Gastrocnemius medialis (tissue), 4 donors: ENCODE results near the gene RCN2. TPM values are rescaled to one million over a fixed set of nuclear protein-coding genes. Genes with fewer than 3 reads are reported as not detected.

Experiments
- ATAC-seq, 2 donors: fragments of 150-250 bp; one replicate each; pipeline ENCODE4 v1.9.1; 2016
- DNase-seq, 2 donors: peaks; one replicate each; pipeline ENCODE4 v3.0.0-alpha.2; 2019
- H3K27ac ChIP-seq, 4 donors: fragments of 200-600 bp; sonication (generic); 1 replicate in 1 of 4; 2 replicates in 3 of 4; pipeline ENCODE4 v1.5.1; 2016 to 2018; ENCODE audit warnings: mild to moderate bottlenecking in 2 of 4, moderate library complexity in 1 of 4
- H3K27me3 ChIP-seq, 3 donors: fragments of 200-600 bp; sonication (generic) in 2 of 3; 1 replicate in 1 of 3; 2 replicates in 2 of 3; pipeline versions ENCODE4 v1.5.1 to v1.6.0; 2016 to 2019; ENCODE audit warnings: mild to moderate bottlenecking in 1 of 3, moderate library complexity in 1 of 3
- H3K36me3 ChIP-seq, 2 donors: fragments of 200-600 bp; sonication (generic) in 1 of 2; one replicate each; pipeline ENCODE4 v1.5.1; 2017 to 2018
- H3K4me1 ChIP-seq, 2 donors: fragments of 200-600 bp; sonication (generic) in 1 of 2; one replicate each; pipeline ENCODE4 v1.5.1; 2016 to 2017; ENCODE audit warnings: mild to moderate bottlenecking in 2 of 2
- H3K4me3 ChIP-seq, 4 donors: fragments of 200-600 bp; sonication (generic) in 3 of 4; 1 replicate in 1 of 4; 2 replicates in 3 of 4; pipeline ENCODE4 v1.5.1; 2016 to 2019; ENCODE audit warnings: mild to moderate bottlenecking in 2 of 4
- H3K9me3 ChIP-seq, 3 donors: fragments of 200-600 bp; sonication (generic) in 2 of 3; 1 replicate in 1 of 3; 2 replicates in 2 of 3; pipeline ENCODE4 v1.5.1; 2016 to 2019
- POLR2A ChIP-seq, 2 donors: fragments of 450-650 bp; IDR thresholded peaks; one replicate each; pipeline ENCODE4 v1.6.1; 2017; ENCODE audit warnings: antibody characterized with exemption in 2 of 2, mild to moderate bottlenecking in 2 of 2, moderate library complexity in 2 of 2
- in situ Hi-C, 4 donors: fragments of 200-750 bp; cut with MboI; loops; one replicate each; pipeline versions ENCODE4 v1.15.0 to v1.8.0; 2017; ENCODE audit warnings: low sequenced_read_pairs in 4 of 4
- intact Hi-C: fragments of 100-400 bp; cut with DNase I; formaldehyde crosslinking; loops from one replicate; pipeline ENCODE4 v1.15.1; 2023; ENCODE audit warnings: low total_unique reads
- total RNA-seq, 4 donors: library from RNA; depleted of rRNA; stranded (reverse); fragments of >200 nt; gene quantifications; one replicate each; pipeline versions ENCODE4 v1.1.0 to v1.2.3, GENCODE V29; 2016
- TF ChIP-seq, protein P1 (sequence below), 5 experiments: fragments of 450-650 bp in 3 of 5; fragments of 200-600 bp in 2 of 5; sonication (generic) in 2 of 5; IDR thresholded peaks in 4 of 5; conservative IDR thresholded peaks in 1 of 5; 1 replicate in 4 of 5; 2 replicates in 1 of 5; pipeline ENCODE4 v1.5.1; 2016 to 2019; ENCODE audit warnings: antibody characterized with exemption in 5 of 5, mild to moderate bottlenecking in 3 of 5, moderate library complexity in 3 of 5

RCN2 gene
- total RNA-seq, 4 donors from 2014 or later = 23.2 to 32.2 (median 30.4) TPM

DNA sequence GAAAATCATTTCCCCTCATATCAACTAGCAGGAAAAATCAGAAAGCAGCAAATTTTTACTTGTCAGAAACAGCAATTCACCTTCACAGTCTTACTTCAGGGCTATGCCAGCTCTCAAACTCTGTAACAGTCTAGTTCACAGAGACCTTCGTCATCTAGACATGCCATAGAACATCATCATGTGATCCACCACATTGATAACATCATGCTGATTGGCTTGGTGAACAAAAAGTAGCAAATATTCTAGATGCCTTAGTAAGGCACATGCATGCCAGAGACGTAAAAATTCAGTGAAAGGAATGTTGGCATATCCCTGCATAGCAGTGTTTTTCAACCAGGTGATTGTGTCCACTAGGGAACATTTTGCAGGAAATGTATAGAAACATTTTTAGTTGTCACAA, 17.8 kb upstream of the RCN2 start:
- Histone ChIP-seq H3K4me3 (no peak overlapping the region), H3K4me1 (no peaks in the 10 kb centered on the region), H3K27ac (no peak overlapping the region), H3K27me3 (no peaks in the 10 kb centered on the region), H3K9me3 (no peaks in the 10 kb centered on the region), H3K36me3 (no peaks in the 10 kb centered on the region)
- DNase-seq (no peak), ATAC-seq (no peak)
- intact Hi-C loops = no loop called here
- TF ChIP-seq, protein P1, sequence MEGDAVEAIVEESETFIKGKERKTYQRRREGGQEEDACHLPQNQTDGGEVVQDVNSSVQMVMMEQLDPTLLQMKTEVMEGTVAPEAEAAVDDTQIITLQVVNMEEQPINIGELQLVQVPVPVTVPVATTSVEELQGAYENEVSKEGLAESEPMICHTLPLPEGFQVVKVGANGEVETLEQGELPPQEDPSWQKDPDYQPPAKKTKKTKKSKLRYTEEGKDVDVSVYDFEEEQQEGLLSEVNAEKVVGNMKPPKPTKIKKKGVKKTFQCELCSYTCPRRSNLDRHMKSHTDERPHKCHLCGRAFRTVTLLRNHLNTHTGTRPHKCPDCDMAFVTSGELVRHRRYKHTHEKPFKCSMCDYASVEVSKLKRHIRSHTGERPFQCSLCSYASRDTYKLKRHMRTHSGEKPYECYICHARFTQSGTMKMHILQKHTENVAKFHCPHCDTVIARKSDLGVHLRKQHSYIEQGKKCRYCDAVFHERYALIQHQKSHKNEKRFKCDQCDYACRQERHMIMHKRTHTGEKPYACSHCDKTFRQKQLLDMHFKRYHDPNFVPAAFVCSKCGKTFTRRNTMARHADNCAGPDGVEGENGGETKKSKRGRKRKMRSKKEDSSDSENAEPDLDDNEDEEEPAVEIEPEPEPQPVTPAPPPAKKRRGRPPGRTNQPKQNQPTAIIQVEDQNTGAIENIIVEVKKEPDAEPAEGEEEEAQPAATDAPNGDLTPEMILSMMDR (IDR thresholded peaks at IDR 0.05 in 4 of 5, conservative IDR thresholded peaks at IDR 0.05 in 1 of 5) = no peak
- no peak for TF ChIP-seq POLR2A (IDR thresholded peaks at IDR 0.05)
- in situ Hi-C loops = no loop called here

DNA sequence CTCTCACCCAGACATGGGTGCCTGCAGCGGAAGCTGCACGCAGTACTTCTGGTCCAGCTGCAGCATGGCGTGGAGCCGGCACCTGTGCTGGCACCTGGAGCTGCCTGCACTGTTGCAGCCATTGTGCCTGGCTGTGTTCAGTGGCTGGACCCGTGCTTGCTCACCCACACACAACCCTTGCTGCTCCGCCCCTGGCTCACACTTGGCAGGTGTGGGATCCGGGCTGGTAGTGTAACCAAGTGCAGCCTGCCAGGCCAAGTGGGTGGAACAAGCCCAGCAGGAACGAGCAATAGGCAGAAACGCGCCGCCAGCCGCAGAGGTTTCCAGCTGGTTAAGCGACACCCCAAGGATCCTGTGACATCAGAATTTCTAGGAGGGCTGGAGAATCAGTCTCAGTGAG, 15.2 kb upstream of the RCN2 start:
- TF ChIP-seq, protein P1 (IDR thresholded peaks at IDR 0.05 in 4 of 5, conservative IDR thresholded peaks at IDR 0.05 in 1 of 5) = no peak
- no peak for TF ChIP-seq POLR2A (IDR thresholded peaks at IDR 0.05)
- no peak for ATAC-seq
- H3K27me3 ChIP-seq = no peaks in the 10 kb centered on the region
- no peaks in the 10 kb centered on the region for H3K9me3 ChIP-seq
- in situ Hi-C loops (no loop called here), intact Hi-C loops (no loop called here)
- H3K36me3 ChIP-seq = no peaks in the 10 kb centered on the region
- DNase-seq = no peak
- H3K4me1 ChIP-seq = no peaks in the 10 kb centered on the region
- no peak overlapping the region for H3K4me3 ChIP-seq
- H3K27ac ChIP-seq = no peak overlapping the region

DNA sequence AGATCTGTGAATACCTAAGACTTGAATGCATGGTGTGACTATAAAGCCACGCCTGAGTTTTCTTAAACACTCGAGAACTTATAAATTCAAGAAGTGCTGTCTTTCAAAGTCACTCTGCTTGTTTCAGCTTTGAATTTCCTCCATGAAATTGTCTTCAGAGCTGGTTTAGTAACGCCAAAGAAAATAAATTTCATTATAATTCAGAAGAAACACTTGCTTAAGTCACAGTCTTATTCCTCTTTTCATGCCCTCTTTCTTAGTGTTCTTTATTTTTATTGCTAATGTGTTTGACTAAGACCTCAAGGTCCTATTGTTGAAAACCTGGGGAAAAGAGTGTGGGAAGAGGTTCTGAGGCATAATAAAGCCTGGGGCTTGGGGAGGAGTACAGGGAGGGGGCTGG, 3.3 kb upstream of the RCN2 start:
- TF ChIP-seq POLR2A (IDR thresholded peaks at IDR 0.05) = no peak
- TF ChIP-seq, protein P1 (IDR thresholded peaks at IDR 0.05 in 4 of 5, conservative IDR thresholded peaks at IDR 0.05 in 1 of 5) = no peak
- Histone ChIP-seq H3K9me3 (no peaks in the 10 kb centered on the region), H3K36me3 (peaks cover 0 to 7% of the 10 kb centered on the region in 2 donors), H3K27me3 (no peaks in the 10 kb centered on the region), H3K4me3 (no peak overlapping the region), H3K27ac (no peak overlapping the region), H3K4me1 (peaks cover 14 to 15% of the 10 kb centered on the region in 2 donors)
- ATAC-seq (no peak), DNase-seq (no peak)
- intact Hi-C loops = no loop called here
- in situ Hi-C loops = no loop called here

DNA sequence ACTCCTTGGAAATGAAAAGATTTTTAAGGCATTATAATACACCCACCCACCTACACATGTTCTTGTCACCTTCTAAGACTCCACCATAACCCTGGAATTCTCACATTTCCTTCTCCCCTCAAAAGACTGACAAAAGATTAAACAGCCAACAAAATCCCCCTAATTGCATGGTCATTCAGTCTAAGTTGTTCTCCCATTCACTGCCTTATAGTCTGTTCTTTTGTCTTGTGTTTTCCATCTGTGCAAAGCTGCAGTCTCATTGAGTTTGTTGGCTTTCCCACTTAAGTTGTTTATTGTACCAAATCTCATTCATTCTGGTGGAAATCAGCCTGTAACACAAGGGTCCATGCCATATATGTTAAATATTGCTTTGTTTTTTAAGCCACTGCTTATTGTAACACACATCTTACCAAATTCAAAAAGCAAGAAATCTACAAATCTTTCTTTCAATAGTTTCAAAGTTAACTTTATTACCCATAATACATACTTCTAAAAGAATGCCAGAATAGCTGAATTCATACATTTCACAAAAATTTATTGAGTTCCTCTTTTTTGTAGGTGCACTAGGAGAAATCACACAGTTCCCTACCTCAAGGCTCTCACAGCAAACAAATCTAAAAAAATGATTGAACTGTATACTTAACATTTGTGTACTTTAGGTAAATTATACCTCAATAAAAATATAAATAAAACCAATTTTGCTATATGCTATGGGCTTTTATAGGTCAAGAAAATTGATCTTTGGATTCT, 2.4 kb upstream of the RCN2 start:
- no peaks in the 10 kb centered on the region for H3K27me3 ChIP-seq
- H3K9me3 ChIP-seq = no peaks in the 10 kb centered on the region
- TF ChIP-seq, protein P1 (IDR thresholded peaks at IDR 0.05 in 4 of 5, conservative IDR thresholded peaks at IDR 0.05 in 1 of 5) = no peak
- TF ChIP-seq POLR2A (IDR thresholded peaks at IDR 0.05) = no peak
- peaks cover 14 to 15% of the 10 kb centered on the region in 2 donors for H3K4me1 ChIP-seq
- ATAC-seq = no peak
- H3K36me3 ChIP-seq = peaks cover 0 to 9% of the 10 kb centered on the region in 2 donors
- no peak for DNase-seq
- in situ Hi-C loops (no loop called here), intact Hi-C loops (no loop called here)
- no peak overlapping the region for H3K27ac ChIP-seq
- H3K4me3 ChIP-seq = no peak overlapping the region
